K562 (cell line): Measurements from ENCODE around the gene CD36. TPM values are rescaled to one million over a fixed set of nuclear protein-coding genes. Genes with fewer than 3 reads are reported as not detected.

Experiments
- ATAC-seq: fragments of 200-7000 bp; cut with Tn5 transposase; 3 replicates; pipeline ENCODE4 v1.9.1; 2020; ENCODE audit warnings: moderate library complexity
- BruUV-seq: library from RNA; stranded (reverse); fragments of 400-500 nt; replicated peaks from 2 replicates; lab custom pipeline; 2021; lab: Mats Ljungman, UMichigan
- CTCF ChIA-PET: fragments of 300-600 bp; formaldehyde crosslinking; extraction: SDS; loops from one replicate; lab custom pipeline; 2021; ENCODE audit warnings: low intra/inter-chr PET ratio; lab: Yijun Ruan, JAX
- POLR2A ChIA-PET: fragments of 300-600, 350-650 bp; sonication (Branson Sonifier 250); formaldehyde crosslinking; extraction: SDS; loops from one replicate; lab custom pipeline; 2021; ENCODE audit warnings: antibody characterized with exemption, inconsistent platforms; lab: Yijun Ruan, JAX
- DNase-seq, 4 experiments: peaks; one replicate each; pipeline versions ENCODE4 v3.0.0 to v3.0.0-alpha.2; 2011 to 2018; ENCODE audit warnings: low spot score in 3 of 4, mixed read lengths in 3 of 4; ENCODE audit errors: extremely low read depth in 1 of 4
- FAIRE-seq: peaks from 2 replicates; lab custom pipeline; 2011; peaks lifted over from hg19 to GRCh38; lab: Jason Lieb, UNC
- H2AFZ ChIP-seq: 2 replicates; pipeline ENCODE4 v1.6.0; 2011; ENCODE audit warnings: low read depth, low read length, control low read depth, inconsistent platforms
- H3K27ac ChIP-seq: fragments of 200-600 bp; 3 replicates; pipeline ENCODE4 v1.8.0; 2011; ENCODE audit warnings: low read depth, mild to moderate bottlenecking, control low read depth, inconsistent platforms, low read length, moderate library complexity, mixed read lengths; ENCODE audit errors: extremely low read depth
- H3K27me3 ChIP-seq, 2 experiments: fragments of 300-600 bp in 1 of 2; 2 replicates in 1 of 2; 3 replicates in 1 of 2; pipeline versions ENCODE4 v1.6.0 to v1.8.0; 2011; ENCODE audit warnings: inconsistent platforms in 2 of 2, low read length in 2 of 2, mild to moderate bottlenecking in 1 of 2, mixed read lengths in 1 of 2, moderate library complexity in 1 of 2; ENCODE audit not compliant: control insufficient read depth in 2 of 2, insufficient read depth in 2 of 2
- H3K36me3 ChIP-seq: fragments of 300-600 bp; 3 replicates; pipeline ENCODE4 v1.8.0; 2011; ENCODE audit warnings: mild to moderate bottlenecking, low read length, inconsistent platforms; ENCODE audit not compliant: control insufficient read depth, insufficient read depth
- H3K4me1 ChIP-seq, 2 experiments: fragments of 200-600 bp in 1 of 2; replicated peaks in 1 of 2; 2 replicates in 1 of 2; 3 replicates in 1 of 2; pipeline versions ENCODE4 v1.5.1 to v1.8.0; 2011; ENCODE audit warnings: inconsistent platforms in 2 of 2, low read length in 2 of 2, mild to moderate bottlenecking in 1 of 2, mixed read lengths in 1 of 2, moderate library complexity in 1 of 2; ENCODE audit not compliant: control insufficient read depth in 2 of 2, insufficient read depth in 2 of 2
- H3K4me2 ChIP-seq: 2 replicates; pipeline ENCODE4 v1.6.1; 2011; ENCODE audit warnings: low read length, control low read depth, inconsistent platforms, mixed read lengths; ENCODE audit not compliant: insufficient read depth
- H3K4me3 ChIP-seq: fragments of 200-600 bp; sonication (generic), shearing (Covaris generic); 2 replicates; pipeline ENCODE4 v1.5.1; 2016; ENCODE audit warnings: control low read depth, inconsistent platforms
- H3K79me2 ChIP-seq: fragments of 200-600 bp; 3 replicates; pipeline ENCODE4 v1.8.0; 2011; ENCODE audit warnings: low read length, inconsistent platforms; ENCODE audit not compliant: control insufficient read depth, insufficient read depth
- H3K9ac ChIP-seq, 2 experiments: 2 replicates each; pipeline versions ENCODE4 v1.6.0 to v1.6.1; 2011; ENCODE audit warnings: low read depth in 2 of 2, low read length in 2 of 2, control low read depth in 1 of 2, inconsistent platforms in 1 of 2, mild to moderate bottlenecking in 1 of 2, mixed read lengths in 1 of 2; ENCODE audit not compliant: insufficient read depth in 1 of 2
- H3K9me1 ChIP-seq: one replicate; pipeline ENCODE4 v1.6.0; 2011; ENCODE audit warnings: inconsistent platforms, mild to moderate bottlenecking, low read length, moderate library complexity; ENCODE audit not compliant: control insufficient read depth, insufficient read depth
- H3K9me3 ChIP-seq: replicated peaks from 2 replicates; pipeline ENCODE4 v1.5.1; 2011; ENCODE audit warnings: low read depth, low read length, inconsistent platforms; ENCODE audit not compliant: control insufficient read depth, insufficient read depth
- H4K20me1 ChIP-seq: replicated peaks from 2 replicates; pipeline ENCODE4 v1.6.1; 2011; ENCODE audit warnings: low read length, inconsistent platforms, mixed read lengths; ENCODE audit not compliant: control insufficient read depth, insufficient read depth
- GATAD2B ChIP-seq: fragments of 450-650 bp; IDR thresholded peaks from 2 replicates; pipeline ENCODE4 v1.6.1; 2017; ENCODE audit warnings: mild to moderate bottlenecking, borderline replicate concordance
- RERE ChIP-seq: sonication (generic); formaldehyde crosslinking; IDR thresholded peaks from 2 replicates; pipeline ENCODE4 v1.8.0; 2023; ENCODE audit warnings: missing genetic modification reagents, mild to moderate bottlenecking, borderline replicate concordance
- TCF15 ChIP-seq: fragments of 250-450 bp; sonication (Bioruptor Pico); IDR thresholded peaks from 2 replicates; pipeline ENCODE4 v1.8.0; 2022; ENCODE audit warnings: moderate library complexity, mild to moderate bottlenecking, inconsistent platforms
- ZKSCAN1 ChIP-seq: fragments of 150-350 bp; IDR thresholded peaks from 2 replicates; pipeline ENCODE4 v1.6.1; 2016; ENCODE audit warnings: low read depth, low read length
- WGBS: fragments of 100-300 bp; shearing (Covaris generic); methylation state at CpG from one replicate; pipeline ENCODE4 v1.1.6; 2016; ENCODE audit warnings: low coverage, mixed read lengths; ENCODE audit not compliant: insufficient coverage; ENCODE audit errors: missing lambda C conversion rate; 5-methylcytosine and 5-hydroxymethylcytosine counted together
- in situ Hi-C: fragments of 300-500 bp; cut with MboI; formaldehyde crosslinking; loops from 4 replicates; pipeline ENCODE4 v1.15.0; 2018; ENCODE audit warnings: inconsistent platforms, mixed read lengths
- intact Hi-C: fragments of 100-400 bp; cut with micrococcal nuclease; formaldehyde crosslinking; loops from 2 replicates; pipeline ENCODE4 v1.14.2; 2022
- polyA plus RNA-seq, 8 experiments: library from polyadenylated mRNA; depleted of rRNA in 4 of 8; stranded (reverse) in 5 of 8; unstranded in 3 of 8; fragments of >200 nt; fragmentation: Nextera tagmentation in 2 of 8; fragmentation: Illumina TruSeq in 1 of 8; extraction: Ambion mirVana in 2 of 8; extraction: Trizol in 1 of 8; gene quantifications; 2 replicates each; pipeline versions ENCODE4 v1.2.1 to v1.2.3, GENCODE V29; 2011 to 2014; ENCODE audit warnings: inconsistent platforms in 1 of 8, missing spikeins in 1 of 8
- total RNA-seq, 7 experiments: library from RNA; depleted of rRNA in 6 of 7; stranded (reverse); fragments of >200 nt in 6 of 7; fragmentation: Illumina TruSeq in 2 of 7; extraction: Trizol in 2 of 7; gene quantifications; 2 replicates each; pipeline versions ENCODE4 v1.2.1 to v1.2.3, GENCODE V29; 2011 to 2021; ENCODE audit warnings: low replicate concordance in 1 of 7

CD36 gene
- total and polyA plus RNA-seq, 9 of the 15 experiments (the other 6 are each of a cell fraction or from before 2014, with no cell fraction given) = 0.09 to 4.0 (median 0.42) TPM

- no peak for TF ChIP-seq RERE (CRISPR knock-in tag)
- TF ChIP-seq, all 486 proteins: peak for 0
These were observed 28.7 kb upstream of the CD36 start (continued) for GRCh38 chr7:80609751-80610150.

- H4K20me1 ChIP-seq = no peaks in the 10 kb centered on the region
- H3K4me3 ChIP-seq = no peak overlapping the region
- H3K9ac ChIP-seq = no peak overlapping the region
- H3K4me1 ChIP-seq = no peaks in the 10 kb centered on the region
- H3K9me1 ChIP-seq = no peaks in the 10 kb centered on the region
- H3K79me2 ChIP-seq = no peaks in the 10 kb centered on the region
- 0% methylated on average over 3 of the region's 3 CpGs for WGBS
- ChIA-PET POLR2A (no interaction called here), CTCF (no interaction called here)
- H3K4me2 ChIP-seq = no peak overlapping the region
- no peak overlapping the region for H2AFZ ChIP-seq
- intact Hi-C loops (no loop called here), in situ Hi-C loops (no loop called here)
- FAIRE-seq (no peak), DNase-seq (no peak), ATAC-seq (no peak)
- no TSS peak for BruUV-seq
- no peaks in the 10 kb centered on the region for H3K36me3 ChIP-seq
- no peak for TF ChIP-seq GATAD2B
- TF ChIP-seq TCF15 (CRISPR knock-in tag) = no peak
- TF ChIP-seq ZKSCAN1 = no peak
- H3K27ac ChIP-seq = no peak overlapping the region
- H3K27me3 ChIP-seq = no peaks in the 10 kb centered on the region
- H3K9me3 ChIP-seq = no peaks in the 10 kb centered on the region
These were observed 27.1 kb upstream of the CD36 start for GRCh38 chr7:80611353-80611752.
